Mesothelial cell of epicardium (in vitro differentiated cells): ENCODE data around the gene TMEM37. TPM values are rescaled to one million over a fixed set of nuclear protein-coding genes. Genes with fewer than 3 reads are reported as not detected.

Experiments
- DNase-seq, 2 experiments: peaks; one replicate each; pipeline ENCODE4 v3.0.0; 2021; ENCODE audit warnings: low spot score in 2 of 2; ENCODE audit not compliant: unreplicated experiment in 2 of 2
- H3K27ac Mint-ChIP-seq: 2 replicates; pipeline ENCODE4 v1.8.0; 2021; ENCODE audit warnings: mixed read lengths
- H3K27me3 Mint-ChIP-seq: 2 replicates; pipeline ENCODE4 v1.8.0; 2021; ENCODE audit warnings: low read depth, mixed read lengths
- H3K36me3 Mint-ChIP-seq: 2 replicates; pipeline ENCODE4 v1.8.0; 2021; ENCODE audit warnings: mixed read lengths
- H3K4me1 Mint-ChIP-seq: 2 replicates; pipeline ENCODE4 v1.8.0; 2021; ENCODE audit warnings: mixed read lengths
- H3K4me3 Mint-ChIP-seq: 2 replicates; pipeline ENCODE4 v1.8.0; 2021; ENCODE audit warnings: mild to moderate bottlenecking, moderate library complexity, mixed read lengths
- H3K9me3 Mint-ChIP-seq: 2 replicates; pipeline ENCODE4 v1.8.0; 2021; ENCODE audit warnings: mixed read lengths
- total RNA-seq: library from RNA; stranded (reverse); gene quantifications from 3 replicates; pipeline ENCODE4 v1.2.1, GENCODE V29; 2021
- TF ChIP-seq, protein P1 (sequence below): fragments of 200-600 bp; sonication (generic); IDR thresholded peaks from one replicate; pipeline ENCODE4 v1.5.0; 2021; ENCODE audit warnings: antibody characterized with exemption; ENCODE audit not compliant: unreplicated experiment

TMEM37 gene
- total RNA-seq, 1 donor from 2014 or later = 11.9 TPM

DNA sequence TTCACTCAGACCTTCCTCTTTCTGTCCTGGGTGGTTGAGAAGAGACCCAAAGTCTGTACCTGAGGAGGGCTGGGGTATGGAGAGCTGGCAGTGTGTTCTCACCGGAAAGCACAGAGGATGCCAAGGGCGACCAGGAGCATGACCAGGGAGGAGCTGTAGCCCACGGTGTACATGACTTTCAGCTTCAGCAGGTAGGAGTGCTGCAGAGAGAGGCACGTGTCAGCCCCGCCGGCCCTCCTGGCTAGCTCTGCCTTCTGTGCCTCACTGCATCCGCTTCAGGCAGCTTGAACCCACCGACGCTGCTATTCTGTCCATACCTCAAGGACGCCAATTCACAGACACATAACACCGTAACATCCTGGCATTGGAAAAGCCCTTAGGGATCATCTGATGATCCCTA lies 34.0 kb downstream of the TMEM37 start:
- Mint-ChIP-seq H3K36me3 (no peaks in the 10 kb centered on the region), H3K4me3 (no peak overlapping the region), H3K27ac (no peak overlapping the region), H3K4me1 (no peaks in the 10 kb centered on the region), H3K27me3 (no peaks in the 10 kb centered on the region), H3K9me3 (no peaks in the 10 kb centered on the region)
- TF ChIP-seq, protein P1, sequence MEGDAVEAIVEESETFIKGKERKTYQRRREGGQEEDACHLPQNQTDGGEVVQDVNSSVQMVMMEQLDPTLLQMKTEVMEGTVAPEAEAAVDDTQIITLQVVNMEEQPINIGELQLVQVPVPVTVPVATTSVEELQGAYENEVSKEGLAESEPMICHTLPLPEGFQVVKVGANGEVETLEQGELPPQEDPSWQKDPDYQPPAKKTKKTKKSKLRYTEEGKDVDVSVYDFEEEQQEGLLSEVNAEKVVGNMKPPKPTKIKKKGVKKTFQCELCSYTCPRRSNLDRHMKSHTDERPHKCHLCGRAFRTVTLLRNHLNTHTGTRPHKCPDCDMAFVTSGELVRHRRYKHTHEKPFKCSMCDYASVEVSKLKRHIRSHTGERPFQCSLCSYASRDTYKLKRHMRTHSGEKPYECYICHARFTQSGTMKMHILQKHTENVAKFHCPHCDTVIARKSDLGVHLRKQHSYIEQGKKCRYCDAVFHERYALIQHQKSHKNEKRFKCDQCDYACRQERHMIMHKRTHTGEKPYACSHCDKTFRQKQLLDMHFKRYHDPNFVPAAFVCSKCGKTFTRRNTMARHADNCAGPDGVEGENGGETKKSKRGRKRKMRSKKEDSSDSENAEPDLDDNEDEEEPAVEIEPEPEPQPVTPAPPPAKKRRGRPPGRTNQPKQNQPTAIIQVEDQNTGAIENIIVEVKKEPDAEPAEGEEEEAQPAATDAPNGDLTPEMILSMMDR = no peak
- no peak for DNase-seq

DNA sequence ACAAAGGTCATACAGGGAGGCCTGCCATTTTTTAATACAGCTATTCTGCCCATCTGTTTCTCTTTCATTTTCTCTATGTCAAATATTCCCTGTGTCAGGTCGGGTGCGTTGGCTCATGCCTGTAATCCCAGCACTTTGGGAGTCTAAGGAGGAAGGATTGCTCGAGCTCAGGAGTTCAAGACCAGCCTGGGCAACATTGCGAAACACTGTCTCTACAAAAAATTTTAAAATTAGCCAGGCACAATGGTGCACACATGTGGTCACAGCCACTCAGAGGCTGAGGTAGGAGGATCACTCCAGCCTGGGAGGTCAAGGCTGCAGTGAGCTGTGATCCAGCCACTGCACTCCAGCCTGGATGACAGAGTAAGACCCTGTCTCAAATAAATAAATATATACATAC lies 34.7 kb downstream of the TMEM37 start:
- TF ChIP-seq, protein P1 = no peak
- no peak for DNase-seq
- H3K9me3 Mint-ChIP-seq = no peaks in the 10 kb centered on the region
- H3K36me3 Mint-ChIP-seq = no peaks in the 10 kb centered on the region
- H3K4me1 Mint-ChIP-seq = no peaks in the 10 kb centered on the region
- H3K27me3 Mint-ChIP-seq = no peaks in the 10 kb centered on the region
- H3K4me3 Mint-ChIP-seq = no peak overlapping the region
- H3K27ac Mint-ChIP-seq = no peak overlapping the region

DNA sequence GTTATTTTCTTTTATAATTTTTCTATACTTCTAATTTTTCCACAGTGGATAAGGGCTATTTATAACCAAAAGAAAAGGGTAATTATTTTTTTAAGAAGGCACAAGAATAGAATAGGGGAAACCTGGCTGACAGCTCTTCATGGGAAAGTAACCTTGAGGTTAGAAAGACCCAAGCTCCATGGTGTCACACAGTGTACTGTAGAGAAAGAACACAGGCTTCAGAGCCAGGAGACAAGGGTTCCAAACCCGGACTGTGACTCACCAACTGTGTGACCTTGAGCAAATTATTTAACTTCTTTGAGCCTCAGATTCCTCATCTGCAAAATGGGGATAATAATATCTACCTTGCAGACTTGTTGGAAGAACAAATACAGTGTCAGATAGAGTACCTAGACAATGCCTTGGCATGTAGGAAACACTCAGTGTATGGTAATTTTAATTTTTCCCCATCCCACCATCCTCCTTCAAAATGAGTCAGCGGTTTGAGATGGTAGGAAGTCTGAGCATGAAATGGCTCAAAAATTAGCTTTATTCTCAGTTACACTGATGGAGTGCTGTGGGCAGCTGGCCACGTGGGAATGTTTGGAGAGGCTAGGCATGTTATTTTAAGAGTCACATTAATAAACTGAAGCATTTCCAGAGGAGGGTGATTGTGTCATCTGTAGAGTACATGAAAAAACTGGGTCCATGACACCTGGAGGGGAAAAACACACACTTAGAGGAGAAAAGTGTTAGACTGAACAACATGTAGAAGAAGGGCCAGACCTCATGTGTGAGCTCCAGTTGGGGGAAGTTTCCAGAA lies 36.7 kb downstream of the TMEM37 start:
- no peaks in the 10 kb centered on the region for H3K9me3 Mint-ChIP-seq
- H3K4me3 Mint-ChIP-seq = no peak overlapping the region
- H3K4me1 Mint-ChIP-seq = no peaks in the 10 kb centered on the region
- H3K27me3 Mint-ChIP-seq = no peaks in the 10 kb centered on the region
- no peak overlapping the region for H3K27ac Mint-ChIP-seq
- no peaks in the 10 kb centered on the region for H3K36me3 Mint-ChIP-seq
- no peak for DNase-seq
- TF ChIP-seq, protein P1 = no peak

DNA sequence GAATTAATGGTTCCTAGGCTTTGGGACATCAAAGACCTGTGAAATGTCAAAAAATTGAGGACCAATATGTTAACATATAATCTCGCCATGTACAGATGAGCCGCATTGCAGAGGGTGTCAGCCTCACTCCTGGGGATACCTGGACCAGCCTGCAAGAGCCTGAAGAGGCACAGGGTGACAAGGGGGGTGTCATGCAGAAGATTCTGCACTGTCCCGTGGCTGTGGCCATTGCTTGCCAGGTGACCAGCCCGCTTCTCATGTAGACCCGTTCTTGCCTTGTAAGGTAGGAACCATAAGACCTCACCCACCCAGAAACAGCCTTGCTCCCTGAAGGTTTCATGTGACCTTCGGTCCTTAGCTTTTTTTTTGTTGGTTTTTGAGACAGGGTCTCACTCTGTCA lies 37.5 kb downstream of the TMEM37 start:
- Mint-ChIP-seq H3K36me3 (no peaks in the 10 kb centered on the region), H3K27me3 (no peaks in the 10 kb centered on the region), H3K4me3 (no peak overlapping the region), H3K9me3 (no peaks in the 10 kb centered on the region), H3K27ac (no peak overlapping the region), H3K4me1 (no peaks in the 10 kb centered on the region)
- TF ChIP-seq, protein P1 = no peak
- DNase-seq = no peak

DNA sequence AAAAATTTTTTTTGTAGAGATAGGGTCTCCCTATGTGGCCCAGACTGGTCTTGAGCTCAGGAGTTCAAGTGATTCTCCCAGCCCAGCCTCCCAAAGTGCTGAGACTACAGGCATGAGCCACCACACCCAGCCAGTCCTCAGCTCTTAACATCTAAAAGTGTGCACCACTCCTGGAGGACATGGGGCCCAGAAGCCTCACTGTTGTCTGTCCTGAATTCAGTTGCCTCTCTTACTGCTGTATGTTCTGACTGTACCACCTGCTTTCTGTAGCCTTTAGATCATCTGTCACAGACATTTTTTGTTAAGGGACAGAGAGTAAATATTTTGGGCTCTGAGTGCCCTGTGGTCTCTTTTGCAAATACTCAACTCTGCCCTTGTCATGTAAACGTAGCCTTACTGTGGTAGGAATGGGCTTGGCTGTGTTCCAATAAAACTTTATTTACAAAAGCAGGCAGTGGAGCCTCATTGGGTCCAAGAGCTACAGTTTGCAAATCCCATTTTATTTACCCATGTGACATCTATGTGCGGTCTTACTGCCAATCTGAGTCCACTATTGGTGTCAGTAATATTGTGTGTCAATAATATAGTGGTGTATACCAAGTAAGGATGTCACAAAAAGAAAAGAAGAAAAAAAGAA lies 38.1 kb downstream of the TMEM37 start:
- Mint-ChIP-seq H3K27ac (no peak overlapping the region), H3K4me1 (no peaks in the 10 kb centered on the region), H3K27me3 (no peaks in the 10 kb centered on the region)

More for the DNA sequence above, 38.1 kb downstream of the TMEM37 start:
- TF ChIP-seq, protein P1 = no peak
- no peak for DNase-seq
- Mint-ChIP-seq H3K4me3 (no peak overlapping the region), H3K9me3 (no peaks in the 10 kb centered on the region), H3K36me3 (no peaks in the 10 kb centered on the region)
